ENCODE results near the gene CDC37L1.

The CDC37L1 gene

GRCh38 chr9:4680750-4681149, 1.4 kb downstream of the CDC37L1 start (continued):
- TF ChIP-seq POU6F1 (CRISPR knock-in tag; IDR thresholded peaks at IDR 0.05; ENCODE audit: borderline replicate concordance, low read depth): no peak
- TF ChIP-seq PPARA (CRISPR knock-in tag; IDR thresholded peaks at IDR 0.05; ENCODE audit: borderline replicate concordance): no peak
- TF ChIP-seq CSDC2 (CRISPR knock-in tag; IDR thresholded peaks at IDR 0.05): no peak

GRCh38 chr9:4684820-4685219, 5.5 kb downstream of the CDC37L1 start:
- ATAC-seq: no peak
- TF ChIP-seq CSDC2 (CRISPR knock-in tag; IDR thresholded peaks at IDR 0.05) (no peak), ZNF8 (CRISPR knock-in tag; IDR thresholded peaks at IDR 0.05) (no peak), ESRRG (CRISPR knock-in tag; IDR thresholded peaks at IDR 0.05) (no peak), ZNF70 (CRISPR knock-in tag; IDR thresholded peaks at IDR 0.05) (no peak), ARNTL (CRISPR knock-in tag; IDR thresholded peaks at IDR 0.05; ENCODE audit: borderline replicate concordance, low read depth) (no peak), BACH2 (CRISPR knock-in tag; IDR thresholded peaks at IDR 0.05; ENCODE audit: borderline replicate concordance) (no peak), PATZ1 (CRISPR knock-in tag; IDR thresholded peaks at IDR 0.05; ENCODE audit: borderline replicate concordance) (no peak), OSR1 (CRISPR knock-in tag; IDR thresholded peaks at IDR 0.05) (no peak), CREB5 (CRISPR knock-in tag; IDR thresholded peaks at IDR 0.05; ENCODE audit: low read depth) (no peak), TCF4 (CRISPR knock-in tag; IDR thresholded peaks at IDR 0.05; ENCODE audit: borderline replicate concordance) (no peak), RARB (CRISPR knock-in tag; IDR thresholded peaks at IDR 0.05) (no peak), PPARA (CRISPR knock-in tag; IDR thresholded peaks at IDR 0.05; ENCODE audit: borderline replicate concordance) (no peak), ZNF565 (CRISPR knock-in tag; conservative IDR thresholded peaks at IDR 0.05; ENCODE audit: low read depth) (no peak), TSHZ2 (CRISPR knock-in tag; IDR thresholded peaks at IDR 0.05) (no peak), GLIS3 (CRISPR knock-in tag; IDR thresholded peaks at IDR 0.05) (no peak), ISL1 (CRISPR knock-in tag; IDR thresholded peaks at IDR 0.05) (no peak), ZFP3 (CRISPR knock-in tag; IDR thresholded peaks at IDR 0.05) (no peak), ZC3H10 (CRISPR knock-in tag; IDR thresholded peaks at IDR 0.05) (no peak), CSRNP3 (CRISPR knock-in tag; IDR thresholded peaks at IDR 0.05) (no peak)

- ATAC-seq: peak; percentile 76
- TF ChIP-seq TCF4 (CRISPR knock-in tag; IDR thresholded peaks at IDR 0.05; ENCODE audit: borderline replicate concordance) (no peak), POU6F1 (CRISPR knock-in tag; IDR thresholded peaks at IDR 0.05; ENCODE audit: borderline replicate concordance, low read depth) (no peak), ZNF565 (CRISPR knock-in tag; conservative IDR thresholded peaks at IDR 0.05; ENCODE audit: low read depth) (no peak), PPARA (CRISPR knock-in tag; IDR thresholded peaks at IDR 0.05; ENCODE audit: borderline replicate concordance) (no peak), CSDC2 (CRISPR knock-in tag; IDR thresholded peaks at IDR 0.05) (no peak), ZC3H10 (CRISPR knock-in tag; IDR thresholded peaks at IDR 0.05) (no peak), ARNTL (CRISPR knock-in tag; IDR thresholded peaks at IDR 0.05; ENCODE audit: borderline replicate concordance, low read depth) (no peak), TSHZ2 (CRISPR knock-in tag; IDR thresholded peaks at IDR 0.05) (no peak), CSRNP3 (CRISPR knock-in tag; IDR thresholded peaks at IDR 0.05) (no peak), ZNF8 (CRISPR knock-in tag; IDR thresholded peaks at IDR 0.05) (no peak), ZFP3 (CRISPR knock-in tag; IDR thresholded peaks at IDR 0.05) (no peak), RARB (CRISPR knock-in tag; IDR thresholded peaks at IDR 0.05) (no peak), SNAI2 (CRISPR knock-in tag; IDR thresholded peaks at IDR 0.05) (no peak), GLIS3 (CRISPR knock-in tag; IDR thresholded peaks at IDR 0.05) (no peak)
Measured at GRCh38 chr9:4686112-4686511, 6.7 kb downstream of the CDC37L1 start.

Data from SK-N-SH treated with all-trans-retinoic acid at 6 μM for 48 hours (cell line).